ENCODE results near the gene PITX1.

The PITX1 gene

GRCh38 chr5:135071311-135071710 lies 37.3 kb upstream of the PITX1 start:
- Histone ChIP-seq H3K79me2 (ENCODE audit: control insufficient read depth, insufficient read depth, low read length, unreplicated experiment) (no peaks in the 10 kb centered on the region), H3K27me3 (ENCODE audit: insufficient read depth, low read length) (no peaks in the 10 kb centered on the region), H3K27ac (ENCODE audit: low read depth, low read length) (no peak overlapping the region), H3K4me1 (ENCODE audit: control insufficient read depth, insufficient read depth, low read length, unreplicated experiment) (no peaks in the 10 kb centered on the region), H2AFZ (ENCODE audit: low read length, unreplicated experiment) (no peak overlapping the region), H3K4me3 (ENCODE audit: low read depth, low read length) (no peak overlapping the region), H3K36me3 (ENCODE audit: insufficient read depth, low read length) (no peaks in the 10 kb centered on the region)

GRCh38 chr5:135069895-135070657 lies 36.0 kb upstream of the PITX1 start:
- H3K27ac ChIP-seq (ENCODE audit: low read depth, low read length): no peak overlapping the region
- no peaks in the 10 kb centered on the region for H3K36me3 ChIP-seq (ENCODE audit: insufficient read depth, low read length)
- no peak overlapping the region for H3K4me3 ChIP-seq (ENCODE audit: low read depth, low read length)
- H3K79me2 ChIP-seq (ENCODE audit: control insufficient read depth, insufficient read depth, low read length, unreplicated experiment): no peaks in the 10 kb centered on the region
- no peaks in the 10 kb centered on the region for H3K4me1 ChIP-seq (ENCODE audit: control insufficient read depth, insufficient read depth, low read length, unreplicated experiment)
- H2AFZ ChIP-seq (ENCODE audit: low read length, unreplicated experiment): no peak overlapping the region
- no peaks in the 10 kb centered on the region for H3K27me3 ChIP-seq (ENCODE audit: insufficient read depth, low read length)

DNA sequence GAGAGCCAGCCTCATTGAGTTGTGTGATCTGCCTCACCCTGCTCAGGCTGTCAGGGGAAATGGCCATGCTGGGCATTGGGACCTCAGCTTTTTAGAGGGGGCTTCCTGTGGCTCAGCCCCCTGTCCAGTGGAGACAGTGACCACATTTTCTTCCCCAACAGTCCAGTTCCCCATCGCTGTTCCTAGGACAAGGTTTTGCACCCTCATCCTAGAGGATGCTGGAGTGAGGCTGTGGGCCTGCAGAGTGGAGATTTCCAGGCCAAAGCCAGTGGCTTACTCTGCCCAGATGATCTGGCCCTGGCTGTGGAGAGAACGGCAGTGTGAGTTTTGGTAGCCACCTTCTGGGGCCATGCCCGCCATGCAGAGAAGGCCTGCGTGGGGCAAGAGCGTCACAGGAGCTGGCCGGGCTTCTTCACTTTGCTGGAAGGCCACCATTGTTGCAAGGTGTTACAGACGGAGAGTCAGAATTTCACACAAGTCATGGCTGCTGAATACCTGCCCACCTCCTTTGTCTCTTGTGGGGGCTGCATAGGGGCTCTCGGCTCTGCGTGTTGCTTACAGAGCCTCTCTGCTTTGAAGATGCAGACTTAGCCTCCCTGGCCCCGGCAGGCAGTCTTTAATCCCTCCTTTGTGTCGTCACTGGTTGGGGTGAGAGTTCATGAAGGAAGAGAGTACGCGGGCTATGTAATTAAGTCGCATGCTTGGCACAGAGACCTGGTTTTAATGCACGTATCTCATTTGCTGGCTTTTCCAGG lies 35.2 kb upstream of the PITX1 start:
- Histone ChIP-seq H3K36me3 (ENCODE audit: insufficient read depth, low read length) (no peaks in the 10 kb centered on the region), H3K4me3 (ENCODE audit: low read depth, low read length) (no peak overlapping the region), H3K27me3 (ENCODE audit: insufficient read depth, low read length) (no peaks in the 10 kb centered on the region), H3K27ac (ENCODE audit: low read depth, low read length) (no peak overlapping the region), H2AFZ (ENCODE audit: low read length, unreplicated experiment) (no peak overlapping the region), H3K79me2 (ENCODE audit: control insufficient read depth, insufficient read depth, low read length, unreplicated experiment) (no peaks in the 10 kb centered on the region), H3K4me1 (ENCODE audit: control insufficient read depth, insufficient read depth, low read length, unreplicated experiment) (no peaks in the 10 kb centered on the region)

DNA sequence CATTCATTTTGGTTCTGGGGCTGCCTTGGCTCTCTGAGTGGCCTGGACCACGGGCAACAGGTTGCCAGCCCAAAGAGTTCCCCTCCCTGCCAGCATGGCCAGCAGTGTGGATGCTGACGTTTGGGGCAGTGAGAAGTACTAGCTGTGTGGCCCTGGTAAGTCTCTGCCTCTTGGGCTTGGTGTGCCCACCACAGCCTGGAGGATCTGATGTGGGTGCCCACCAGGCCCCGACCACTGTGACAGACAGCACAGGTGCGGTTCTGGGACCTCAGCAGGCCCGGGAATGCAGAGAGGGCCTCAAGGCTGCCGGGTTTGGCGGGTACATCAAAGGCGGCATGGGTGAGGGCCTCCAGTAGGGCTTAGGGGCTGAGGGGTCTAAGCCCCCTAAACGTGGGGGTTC lies 33.6 kb upstream of the PITX1 start:
- Histone ChIP-seq H3K4me3 (ENCODE audit: low read depth, low read length) (no peak overlapping the region), H3K4me1 (ENCODE audit: control insufficient read depth, insufficient read depth, low read length, unreplicated experiment) (no peaks in the 10 kb centered on the region), H3K79me2 (ENCODE audit: control insufficient read depth, insufficient read depth, low read length, unreplicated experiment) (no peaks in the 10 kb centered on the region), H3K36me3 (ENCODE audit: insufficient read depth, low read length) (no peaks in the 10 kb centered on the region), H2AFZ (ENCODE audit: low read length, unreplicated experiment) (no peak overlapping the region), H3K27me3 (ENCODE audit: insufficient read depth, low read length) (no peaks in the 10 kb centered on the region), H3K27ac (ENCODE audit: low read depth, low read length) (no peak overlapping the region)

- Histone ChIP-seq H3K27ac (ENCODE audit: low read depth, low read length) (no peak overlapping the region), H3K36me3 (ENCODE audit: insufficient read depth, low read length) (no peaks in the 10 kb centered on the region), H3K4me1 (ENCODE audit: control insufficient read depth, insufficient read depth, low read length, unreplicated experiment) (no peaks in the 10 kb centered on the region), H3K79me2 (ENCODE audit: control insufficient read depth, insufficient read depth, low read length, unreplicated experiment) (no peaks in the 10 kb centered on the region), H3K4me3 (ENCODE audit: low read depth, low read length) (no peak overlapping the region), H3K27me3 (ENCODE audit: insufficient read depth, low read length) (no peaks in the 10 kb centered on the region), H2AFZ (ENCODE audit: low read length, unreplicated experiment) (no peak overlapping the region)
These were observed 32.8 kb upstream of the PITX1 start for GRCh38 chr5:135066781-135067180.

DNA sequence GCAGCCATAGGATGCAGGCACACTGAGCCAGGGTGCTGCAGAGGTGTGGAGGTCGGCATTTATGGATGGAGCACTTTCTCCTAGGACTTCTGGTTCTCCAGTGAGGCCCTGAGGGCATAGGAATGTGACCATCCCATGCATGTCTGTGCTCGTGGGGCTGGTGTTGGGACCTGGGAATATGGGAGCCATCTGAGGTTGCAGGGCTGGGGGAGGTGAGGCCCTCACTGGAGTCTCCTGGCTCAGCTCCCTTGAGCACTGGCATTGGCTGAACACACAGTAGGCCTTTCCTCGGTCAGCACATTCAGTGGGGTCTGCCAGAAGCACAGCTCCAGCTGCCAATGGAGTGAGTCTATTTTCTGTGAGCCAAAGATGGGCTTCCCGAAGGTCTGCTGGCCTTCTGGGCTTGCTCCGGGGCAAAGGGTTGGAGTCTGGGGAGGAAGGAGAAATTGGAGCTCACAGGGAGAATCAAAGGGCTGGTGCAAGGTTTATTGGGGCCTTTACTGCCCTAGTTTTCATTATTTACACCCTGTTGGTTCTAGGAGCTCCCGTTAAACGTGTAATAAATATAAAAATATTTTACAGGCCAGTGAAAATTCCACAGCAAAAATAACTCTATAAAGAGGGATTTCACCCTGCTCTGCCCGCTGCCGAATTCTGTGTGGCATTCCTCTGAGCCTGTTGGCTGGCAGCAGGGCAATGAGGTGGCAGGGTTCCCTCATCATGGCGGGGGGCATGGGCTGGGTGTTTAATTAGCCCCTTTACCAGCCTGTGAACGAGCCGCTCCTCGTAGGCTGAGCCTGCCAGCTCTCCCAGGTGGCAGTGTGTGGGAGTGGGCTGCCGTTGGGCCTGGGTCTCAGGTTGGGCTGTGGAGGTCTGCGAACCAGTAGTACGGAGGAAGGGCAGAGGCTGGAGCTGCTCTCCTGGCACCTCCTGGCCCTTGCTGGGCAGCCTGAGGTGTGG lies 31.6 kb upstream of the PITX1 start:
- H3K27ac ChIP-seq (ENCODE audit: low read depth, low read length): no peak overlapping the region
- no peaks in the 10 kb centered on the region for H3K27me3 ChIP-seq (ENCODE audit: insufficient read depth, low read length)

DNA sequence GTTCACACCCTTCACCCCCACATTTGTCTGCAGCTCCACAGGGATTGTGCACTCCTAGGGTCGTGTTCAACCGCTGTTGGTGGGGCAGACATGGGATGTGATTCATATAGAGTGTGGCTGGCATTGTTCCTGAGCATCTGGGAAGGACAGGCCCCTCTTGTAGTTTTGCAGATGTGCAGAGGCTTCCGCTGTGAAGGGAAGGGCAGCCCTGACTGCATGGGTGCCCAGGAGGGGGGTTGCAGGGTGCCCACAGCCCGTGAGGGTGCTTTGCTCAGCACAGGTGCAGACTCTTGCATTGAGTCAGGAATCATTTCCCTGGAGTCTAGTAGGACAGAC lies 30.2 kb upstream of the PITX1 start:
- no peak overlapping the region for H3K4me3 ChIP-seq (ENCODE audit: low read depth, low read length)
- H3K27me3 ChIP-seq (ENCODE audit: insufficient read depth, low read length): no peaks in the 10 kb centered on the region; the same call in 1 of the 2 replicates
- H3K27ac ChIP-seq (ENCODE audit: low read depth, low read length): no peak overlapping the region
- no peaks in the 10 kb centered on the region for H3K79me2 ChIP-seq (ENCODE audit: control insufficient read depth, insufficient read depth, low read length, unreplicated experiment)
- no peaks in the 10 kb centered on the region for H3K36me3 ChIP-seq (ENCODE audit: insufficient read depth, low read length)
- H3K4me1 ChIP-seq (ENCODE audit: control insufficient read depth, insufficient read depth, low read length, unreplicated experiment): no peaks in the 10 kb centered on the region
- no peak overlapping the region for H2AFZ ChIP-seq (ENCODE audit: low read length, unreplicated experiment)

More for the DNA sequence above, 31.6 kb upstream of the PITX1 start:
- H3K36me3 ChIP-seq (ENCODE audit: insufficient read depth, low read length): no peaks in the 10 kb centered on the region
- H2AFZ ChIP-seq (ENCODE audit: low read length, unreplicated experiment): no peak overlapping the region
- no peaks in the 10 kb centered on the region for H3K4me1 ChIP-seq (ENCODE audit: control insufficient read depth, insufficient read depth, low read length, unreplicated experiment)
- no peak overlapping the region for H3K4me3 ChIP-seq (ENCODE audit: low read depth, low read length)
- no peaks in the 10 kb centered on the region for H3K79me2 ChIP-seq (ENCODE audit: control insufficient read depth, insufficient read depth, low read length, unreplicated experiment)

- no peak overlapping the region for H3K4me3 ChIP-seq (ENCODE audit: low read depth, low read length)
- H3K36me3 ChIP-seq (ENCODE audit: insufficient read depth, low read length): no peaks in the 10 kb centered on the region
- H2AFZ ChIP-seq (ENCODE audit: low read length, unreplicated experiment): no peak overlapping the region
- no peak overlapping the region for H3K27ac ChIP-seq (ENCODE audit: low read depth, low read length)
- no peaks in the 10 kb centered on the region for H3K4me1 ChIP-seq (ENCODE audit: control insufficient read depth, insufficient read depth, low read length, unreplicated experiment)
- H3K27me3 ChIP-seq (ENCODE audit: insufficient read depth, low read length): no peaks in the 10 kb centered on the region; the same call in 1 of the 2 replicates
- no peaks in the 10 kb centered on the region for H3K79me2 ChIP-seq (ENCODE audit: control insufficient read depth, insufficient read depth, low read length, unreplicated experiment)
These were observed 29.6 kb upstream of the PITX1 start for GRCh38 chr5:135063511-135064234.

DNA sequence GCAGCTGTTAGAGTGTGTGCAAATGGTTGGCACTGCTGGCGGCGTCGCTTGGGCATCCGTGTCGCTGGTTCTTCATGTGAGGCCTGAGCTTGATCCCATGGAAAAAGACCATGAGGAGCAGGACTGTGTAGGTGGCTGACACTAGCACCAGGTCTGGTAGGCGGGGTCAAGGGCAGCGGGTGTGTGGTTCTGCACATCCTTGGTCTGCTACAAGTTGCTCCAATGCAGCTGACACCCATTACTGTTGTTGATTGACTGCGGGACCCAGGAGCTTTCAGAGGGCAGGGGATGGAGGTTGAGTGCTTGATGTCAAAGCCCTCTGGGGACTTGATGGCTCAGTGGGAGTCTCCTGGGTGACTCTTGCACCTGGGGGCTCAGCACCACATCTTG lies 29.0 kb upstream of the PITX1 start:
- H3K4me1 ChIP-seq (ENCODE audit: control insufficient read depth, insufficient read depth, low read length, unreplicated experiment): no peaks in the 10 kb centered on the region
- H3K4me3 ChIP-seq (ENCODE audit: low read depth, low read length): no peak overlapping the region
- H3K27me3 ChIP-seq (ENCODE audit: insufficient read depth, low read length): no peaks in the 10 kb centered on the region; the same call in 1 of the 2 replicates
- H3K36me3 ChIP-seq (ENCODE audit: insufficient read depth, low read length): no peaks in the 10 kb centered on the region
- no peak overlapping the region for H2AFZ ChIP-seq (ENCODE audit: low read length, unreplicated experiment)
- H3K79me2 ChIP-seq (ENCODE audit: control insufficient read depth, insufficient read depth, low read length, unreplicated experiment): no peaks in the 10 kb centered on the region
- H3K27ac ChIP-seq (ENCODE audit: low read depth, low read length): no peak overlapping the region

Data from ACC112 (cell line).